Left colon (tissue), 2 donors: ENCODE results near the gene ADAMTS2. TPM values are rescaled to one million over a fixed set of nuclear protein-coding genes. Genes with fewer than 3 reads are reported as not detected.
A peak's percentile ranks its signal among the peaks of the same experiment; 100 is the strongest.

Experiments
- ATAC-seq: fragments of 200-7000 bp; cut with Tn5 transposase; one replicate; pipeline ENCODE4 v1.9.1; 2020; ENCODE audit warnings: mild to moderate bottlenecking, moderate library complexity
- DNase-seq, 2 donors: peaks; one replicate each; pipeline ENCODE4 v3.0.0-alpha.2; 2020
- intact Hi-C, 2 donors: fragments of 100-400 bp; cut with DNase I in 1 of 2; cut with micrococcal nuclease in 1 of 2; formaldehyde crosslinking; loops; one replicate each; pipeline versions ENCODE4 v1.11.2 to v1.14.0; 2022; cut with DNase I, micrococcal nuclease
- total RNA-seq, 2 donors: library from RNA; stranded (reverse); fragmentation: NEBNext Ultra II Directional; extraction: Animal tissue kit (Norgen Biotek cat#: 25700); gene quantifications; one replicate each; pipeline ENCODE4 v1.2.1, GENCODE V29; 2021
- donor health status: DM: no; HTN: no; CAD: no.
- donor health status: DM: yes; HTN: yes; CAD: no.

Gene ADAMTS2
- total RNA-seq, 2 donors from 2014 or later: 2.6 to 4.4 TPM

GRCh38 chr5:179266291-179267070, 78.8 kb downstream of the ADAMTS2 start:
- intact Hi-C loops: no loop called here
- peak in 1 of 2 donors; percentile 20 for DNase-seq
- ATAC-seq: no peak

GRCh38 chr5:179265514-179266290, 79.6 kb downstream of the ADAMTS2 start:
- DNase-seq (peak; percentile 63 to 83), ATAC-seq (peak; percentile 59)
- intact Hi-C loops: no loop called here

GRCh38 chr5:179264783-179265513, 80.3 kb downstream of the ADAMTS2 start:
- ATAC-seq (no peak), DNase-seq (no peak)
- intact Hi-C loops: no loop called here

- intact Hi-C loops: no loop called here
- DNase-seq (peak in 1 of 2 donors; percentile 18), ATAC-seq (no peak)
These were observed 81.0 kb downstream of the ADAMTS2 start for GRCh38 chr5:179264053-179264782.

- intact Hi-C loops: no loop called here
- ATAC-seq: no peak
- no peak for DNase-seq
These were observed 81.7 kb downstream of the ADAMTS2 start for GRCh38 chr5:179263391-179264052.

- intact Hi-C loops: no loop called here
- DNase-seq (no peak), ATAC-seq (no peak)
These were observed 82.9 kb downstream of the ADAMTS2 start for GRCh38 chr5:179262126-179262920.

GRCh38 chr5:179261301-179262125, 83.7 kb downstream of the ADAMTS2 start:
- ATAC-seq (no peak), DNase-seq (no peak)
- intact Hi-C loops: no loop called here

- ATAC-seq (no peak), DNase-seq (no peak)
- intact Hi-C loops: no loop called here
These were observed 84.8 kb downstream of the ADAMTS2 start for GRCh38 chr5:179260324-179261070.

GRCh38 chr5:179259731-179260323, 85.4 kb downstream of the ADAMTS2 start:
- intact Hi-C loops: no loop called here
- no peak for DNase-seq

GRCh38 chr5:179258922-179259730, 86.1 kb downstream of the ADAMTS2 start:
- no peak for ATAC-seq
- intact Hi-C loops: no loop called here
- no peak for DNase-seq

More at GRCh38 chr5:179259731-179260323, 85.4 kb downstream of the ADAMTS2 start:
- no peak for ATAC-seq

GRCh38 chr5:179258001-179258921, 87.0 kb downstream of the ADAMTS2 start:
- ATAC-seq: no peak
- no peak for DNase-seq
- intact Hi-C loops: no loop called here

GRCh38 chr5:179257176-179257682, 88.0 kb downstream of the ADAMTS2 start:
- intact Hi-C loops: no loop called here
- DNase-seq (no peak), ATAC-seq (no peak)

GRCh38 chr5:179256328-179257175, 88.7 kb downstream of the ADAMTS2 start:
- DNase-seq (no peak), ATAC-seq (no peak)

More at GRCh38 chr5:179256328-179257175, 88.7 kb downstream of the ADAMTS2 start:
- intact Hi-C loops: no loop called here
